Thyroid gland (tissue), 4 donors: ENCODE results near the gene ATRNL1.

Experiments
- POLR2A ChIP-seq, 2 donors: fragments of 450-650 bp; IDR thresholded peaks; one replicate each; pipeline ENCODE4 v1.6.1; 2017; ENCODE audit warnings: antibody characterized with exemption in 2 of 2, mild to moderate bottlenecking in 2 of 2, moderate library complexity in 1 of 2
- TF ChIP-seq, protein P1 (sequence below), 6 experiments: fragments of 200-600 bp in 3 of 6; fragments of 450-650 bp in 3 of 6; sonication (generic) in 3 of 6; IDR thresholded peaks; one replicate each; pipeline ENCODE4 v1.5.1; 2016 to 2019; ENCODE audit warnings: antibody characterized with exemption in 6 of 6, mild to moderate bottlenecking in 2 of 6, inconsistent platforms in 1 of 6, moderate library complexity in 1 of 6

DNA sequence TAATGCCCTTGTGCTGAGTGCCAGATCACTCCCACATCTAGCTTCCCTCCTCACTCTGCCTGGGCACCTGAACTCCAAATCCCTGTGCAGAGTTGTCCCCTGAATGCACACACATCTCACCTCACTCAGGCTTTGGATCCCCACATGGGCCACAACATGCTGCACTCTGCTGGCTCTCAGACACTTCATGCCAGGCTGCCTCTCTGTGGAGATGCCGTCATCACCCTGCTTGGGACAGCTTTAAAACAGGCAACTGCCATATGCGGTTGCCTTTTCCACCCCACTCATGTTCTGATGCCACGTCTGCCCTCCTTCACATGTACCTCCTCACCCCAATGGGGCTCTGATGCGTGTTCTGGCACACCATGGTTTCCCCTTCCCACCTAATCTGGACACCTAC lies 702.8 kb downstream of the ATRNL1 start:
- TF ChIP-seq, protein P1, sequence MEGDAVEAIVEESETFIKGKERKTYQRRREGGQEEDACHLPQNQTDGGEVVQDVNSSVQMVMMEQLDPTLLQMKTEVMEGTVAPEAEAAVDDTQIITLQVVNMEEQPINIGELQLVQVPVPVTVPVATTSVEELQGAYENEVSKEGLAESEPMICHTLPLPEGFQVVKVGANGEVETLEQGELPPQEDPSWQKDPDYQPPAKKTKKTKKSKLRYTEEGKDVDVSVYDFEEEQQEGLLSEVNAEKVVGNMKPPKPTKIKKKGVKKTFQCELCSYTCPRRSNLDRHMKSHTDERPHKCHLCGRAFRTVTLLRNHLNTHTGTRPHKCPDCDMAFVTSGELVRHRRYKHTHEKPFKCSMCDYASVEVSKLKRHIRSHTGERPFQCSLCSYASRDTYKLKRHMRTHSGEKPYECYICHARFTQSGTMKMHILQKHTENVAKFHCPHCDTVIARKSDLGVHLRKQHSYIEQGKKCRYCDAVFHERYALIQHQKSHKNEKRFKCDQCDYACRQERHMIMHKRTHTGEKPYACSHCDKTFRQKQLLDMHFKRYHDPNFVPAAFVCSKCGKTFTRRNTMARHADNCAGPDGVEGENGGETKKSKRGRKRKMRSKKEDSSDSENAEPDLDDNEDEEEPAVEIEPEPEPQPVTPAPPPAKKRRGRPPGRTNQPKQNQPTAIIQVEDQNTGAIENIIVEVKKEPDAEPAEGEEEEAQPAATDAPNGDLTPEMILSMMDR (IDR thresholded peaks at IDR 0.05): no peak
- no peak for TF ChIP-seq POLR2A (IDR thresholded peaks at IDR 0.05)
